HepG2 (cell line): ENCODE measurements around the gene MPLKIP. TPM values are rescaled to one million over a fixed set of nuclear protein-coding genes. Genes with fewer than 3 reads are reported as not detected.
"Not testable (repeated sequence)": the region's sequence is repeated elsewhere in the genome, so short reads cannot be mapped to it uniquely, and the experiment has no call there.

Experiments used
- ATAC-seq: fragments of 200-7000 bp; cut with Tn5 transposase; 3 replicates; pipeline ENCODE4 v1.9.1; 2020; ENCODE audit warnings: mild to moderate bottlenecking, moderate library complexity
- BruUV-seq: library from RNA; stranded (reverse); fragments of 400-500 nt; replicated peaks from 2 replicates; lab custom pipeline; 2021; lab: Mats Ljungman, UMichigan
- CTCF ChIA-PET: fragments of 300-600 bp; formaldehyde crosslinking; extraction: SDS; loops from one replicate; lab custom pipeline; 2021; ENCODE audit warnings: low total read pairs, inconsistent platforms, low intra/inter-chr PET ratio; lab: Yijun Ruan, JAX
- POLR2A ChIA-PET: fragments of 350-600 bp; sonication (Branson Sonifier 250); formaldehyde crosslinking; loops from one replicate; lab custom pipeline; 2020; ENCODE audit warnings: antibody characterized with exemption, inconsistent platforms; lab: Yijun Ruan, JAX
- DNase-seq: peaks from one replicate; pipeline ENCODE4 v3.0.0-alpha.2; 2015; ENCODE audit warnings: low spot score
- FAIRE-seq: peaks from 3 replicates; lab custom pipeline; 2011; peaks lifted over from hg19 to GRCh38; lab: Jason Lieb, UNC
- H2AFZ ChIP-seq: one replicate; pipeline ENCODE4 v1.6.1; 2011; ENCODE audit warnings: low read length, inconsistent platforms
- H3K27ac ChIP-seq: fragments of 300-600 bp; 3 replicates; pipeline ENCODE4 v1.8.0; 2011; ENCODE audit warnings: mixed run types, mild to moderate bottlenecking, mixed read lengths, low read length, inconsistent platforms; ENCODE audit not compliant: insufficient read depth; ENCODE audit errors: extremely low read length
- H3K27me3 ChIP-seq, 2 experiments: fragments of 200-600 bp in 1 of 2; 2 replicates in 1 of 2; 3 replicates in 1 of 2; pipeline versions ENCODE4 v1.6.0 to v1.8.0; 2011; ENCODE audit warnings: low read length in 2 of 2, mild to moderate bottlenecking in 2 of 2, moderate library complexity in 2 of 2, inconsistent platforms in 1 of 2; ENCODE audit not compliant: insufficient read depth in 2 of 2, control insufficient read depth in 1 of 2
- H3K36me3 ChIP-seq, 2 experiments: fragments of 200-600 bp in 1 of 2; replicated peaks in 1 of 2; 2 replicates in 1 of 2; 3 replicates in 1 of 2; pipeline versions ENCODE4 v1.5.1 to v1.8.0; 2011; ENCODE audit warnings: low read length in 2 of 2, inconsistent platforms in 1 of 2; ENCODE audit not compliant: insufficient read depth in 2 of 2, control insufficient read depth in 1 of 2
- H3K4me1 ChIP-seq: 2 replicates; pipeline ENCODE4 v1.5.1; 2012; ENCODE audit warnings: low read length, inconsistent platforms; ENCODE audit not compliant: insufficient read depth
- H3K4me2 ChIP-seq: 2 replicates; pipeline ENCODE4 v1.6.0; 2011; ENCODE audit warnings: low read depth, low read length, inconsistent platforms
- H3K4me3 ChIP-seq, 3 experiments: fragments of 200-600 bp in 1 of 3; sonication (generic), shearing (Covaris generic) in 1 of 3; replicated peaks in 1 of 3; 2 replicates each; pipeline ENCODE4 v1.5.1; 2011 to 2016; ENCODE audit warnings: low read length in 3 of 3, inconsistent platforms in 2 of 3, low read depth in 2 of 3, mild to moderate bottlenecking in 2 of 3, control low read depth in 1 of 3, mixed read lengths in 1 of 3; ENCODE audit not compliant: insufficient read depth in 1 of 3
- H3K79me2 ChIP-seq: one replicate; pipeline ENCODE4 v1.6.1; 2011; ENCODE audit warnings: low read length, inconsistent platforms; ENCODE audit not compliant: insufficient read depth
- H3K9ac ChIP-seq: 2 replicates; pipeline ENCODE4 v1.6.0; 2011; ENCODE audit warnings: mild to moderate bottlenecking, low read depth, low read length, inconsistent platforms; ENCODE audit not compliant: insufficient read depth
- H3K9me3 ChIP-seq: 2 replicates; pipeline ENCODE4 v1.5.1; 2012; ENCODE audit warnings: mild to moderate bottlenecking, low read length
- H4K20me1 ChIP-seq: 2 replicates; pipeline ENCODE4 v1.6.0; 2011; ENCODE audit warnings: inconsistent platforms, mild to moderate bottlenecking, low read length, moderate library complexity; ENCODE audit not compliant: insufficient read depth
- CBX2 ChIP-seq, 2 experiments: fragments of 200-600 bp in 1 of 2; sonication (generic); formaldehyde crosslinking in 1 of 2; IDR thresholded peaks; 2 replicates each; pipeline versions ENCODE4 v1.7.0 to v1.8.1; 2018 to 2022; ENCODE audit warnings: low read depth in 2 of 2, low read length in 1 of 2, mild to moderate bottlenecking in 1 of 2, missing genetic modification reagents in 1 of 2
- YY1 ChIP-seq: IDR thresholded peaks from 2 replicates; pipeline ENCODE4 v1.6.1; 2011; ENCODE audit warnings: low read length, low read depth, moderate library complexity, mild to moderate bottlenecking; ENCODE audit not compliant: insufficient read depth, insufficient replicate concordance
- ZBTB1 ChIP-seq: sonication (generic); formaldehyde crosslinking; IDR thresholded peaks from 2 replicates; pipeline ENCODE4 v1.4.0; 2020; ENCODE audit warnings: missing genetic modification reagents, borderline replicate concordance
- ZNF282 ChIP-seq: fragments of 450-650 bp; IDR thresholded peaks from 2 replicates; pipeline ENCODE4 v1.6.1; 2018; ENCODE audit not compliant: partially characterized antibody
- WGBS: methylation state at CpG from one replicate; pipeline ENCODE4 v1.1.6; 2017; ENCODE audit warnings: low lambda C conversion rate; 5-methylcytosine and 5-hydroxymethylcytosine counted together
- in situ Hi-C: cut with HindIII; loops from 2 replicates; pipeline ENCODE4 v1.10.0; 2017; ENCODE audit warnings: low pct_unique_long_range_greater_than_20kb; ENCODE audit not compliant: extremely low pct_ligation_motif_present
- intact Hi-C: fragments of 100-400 bp; cut with micrococcal nuclease; formaldehyde crosslinking; loops from one replicate; pipeline ENCODE4 v1.10.0; 2022; ENCODE audit not compliant: unreplicated experiment
- polyA plus RNA-seq, 8 experiments: library from polyadenylated mRNA; depleted of rRNA in 3 of 8; stranded (reverse) in 7 of 8; unstranded in 1 of 8; fragments of >200 nt; fragmentation: Illumina TruSeq in 4 of 8; extraction: Trizol in 4 of 8; gene quantifications; 2 replicates each; pipeline versions ENCODE4 v1.2.1 to v1.2.3, GENCODE V29; 2011 to 2016; ENCODE audit warnings: low read depth in 4 of 8, missing spikeins in 1 of 8, mixed read lengths in 1 of 8; ENCODE audit not compliant: insufficient read depth in 1 of 8
- total RNA-seq, 5 experiments: library from RNA; depleted of rRNA; stranded (reverse); fragments of >200 nt; fragmentation: Illumina TruSeq; extraction: Trizol; gene quantifications; 2 replicates each; pipeline ENCODE4 v1.2.3, GENCODE V29; 2016; ENCODE audit warnings: low read depth in 1 of 5
- TF ChIP-seq, protein P1 (sequence below): sonication (generic); formaldehyde crosslinking; IDR thresholded peaks from 2 replicates; pipeline ENCODE4 v1.4.0; 2020; ENCODE audit warnings: missing genetic modification reagents, borderline replicate concordance
- TF ChIP-seq, protein P2 (sequence below): conservative IDR thresholded peaks from 2 replicates; pipeline ENCODE4 v1.6.1; 2018; ENCODE audit warnings: missing genetic modification reagents

MPLKIP gene
- total and polyA plus RNA-seq, 2 of the 13 experiments (the other 11 are each of a cell fraction or from before 2014, with no cell fraction given) = 40.1 to 45.7 TPM

DNA sequence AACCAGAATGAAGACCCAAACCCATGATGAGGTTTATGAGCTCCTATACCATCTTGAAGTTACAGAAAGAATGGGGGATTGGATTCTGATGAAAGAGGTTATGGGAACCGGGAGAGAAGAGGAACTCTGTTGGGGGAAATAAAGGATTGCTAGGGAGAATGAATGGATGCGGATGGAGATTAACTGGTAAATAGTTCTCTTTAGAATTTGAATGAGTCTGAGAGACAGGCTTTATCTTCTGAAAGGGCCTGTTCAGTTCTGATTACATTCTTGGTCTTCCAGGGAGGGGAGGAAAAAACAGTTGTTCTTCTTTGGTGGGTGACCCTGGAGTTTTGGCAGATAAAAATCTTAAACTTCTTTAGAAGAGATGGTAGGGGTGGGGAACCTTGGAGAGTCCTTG is 14.2 kb upstream of the MPLKIP start:
- ATAC-seq = no peak
- Histone ChIP-seq H3K79me2 (no peaks in the 10 kb centered on the region), H3K4me3 (no peak overlapping the region), H3K9me3 (no peaks in the 10 kb centered on the region), H4K20me1 (no peaks in the 10 kb centered on the region), H3K9ac (no peak overlapping the region), H3K27me3 (no peaks in the 10 kb centered on the region), H2AFZ (no peak overlapping the region), H3K4me1 (no peaks in the 10 kb centered on the region), H3K36me3 (no peaks in the 10 kb centered on the region), H3K4me2 (no peak overlapping the region), H3K27ac (no peak overlapping the region)
- intact Hi-C loops = no loop called here
- no TSS peak for BruUV-seq
- CTCF ChIA-PET = no interaction called here
- POLR2A ChIA-PET = no interaction called here
- DNase-seq = no peak
- no peak for FAIRE-seq
- 99% methylated on average over 2 of the region's 2 CpGs for WGBS
- TF ChIP-seq YY1 = no peak
- TF ChIP-seq, protein P1, sequence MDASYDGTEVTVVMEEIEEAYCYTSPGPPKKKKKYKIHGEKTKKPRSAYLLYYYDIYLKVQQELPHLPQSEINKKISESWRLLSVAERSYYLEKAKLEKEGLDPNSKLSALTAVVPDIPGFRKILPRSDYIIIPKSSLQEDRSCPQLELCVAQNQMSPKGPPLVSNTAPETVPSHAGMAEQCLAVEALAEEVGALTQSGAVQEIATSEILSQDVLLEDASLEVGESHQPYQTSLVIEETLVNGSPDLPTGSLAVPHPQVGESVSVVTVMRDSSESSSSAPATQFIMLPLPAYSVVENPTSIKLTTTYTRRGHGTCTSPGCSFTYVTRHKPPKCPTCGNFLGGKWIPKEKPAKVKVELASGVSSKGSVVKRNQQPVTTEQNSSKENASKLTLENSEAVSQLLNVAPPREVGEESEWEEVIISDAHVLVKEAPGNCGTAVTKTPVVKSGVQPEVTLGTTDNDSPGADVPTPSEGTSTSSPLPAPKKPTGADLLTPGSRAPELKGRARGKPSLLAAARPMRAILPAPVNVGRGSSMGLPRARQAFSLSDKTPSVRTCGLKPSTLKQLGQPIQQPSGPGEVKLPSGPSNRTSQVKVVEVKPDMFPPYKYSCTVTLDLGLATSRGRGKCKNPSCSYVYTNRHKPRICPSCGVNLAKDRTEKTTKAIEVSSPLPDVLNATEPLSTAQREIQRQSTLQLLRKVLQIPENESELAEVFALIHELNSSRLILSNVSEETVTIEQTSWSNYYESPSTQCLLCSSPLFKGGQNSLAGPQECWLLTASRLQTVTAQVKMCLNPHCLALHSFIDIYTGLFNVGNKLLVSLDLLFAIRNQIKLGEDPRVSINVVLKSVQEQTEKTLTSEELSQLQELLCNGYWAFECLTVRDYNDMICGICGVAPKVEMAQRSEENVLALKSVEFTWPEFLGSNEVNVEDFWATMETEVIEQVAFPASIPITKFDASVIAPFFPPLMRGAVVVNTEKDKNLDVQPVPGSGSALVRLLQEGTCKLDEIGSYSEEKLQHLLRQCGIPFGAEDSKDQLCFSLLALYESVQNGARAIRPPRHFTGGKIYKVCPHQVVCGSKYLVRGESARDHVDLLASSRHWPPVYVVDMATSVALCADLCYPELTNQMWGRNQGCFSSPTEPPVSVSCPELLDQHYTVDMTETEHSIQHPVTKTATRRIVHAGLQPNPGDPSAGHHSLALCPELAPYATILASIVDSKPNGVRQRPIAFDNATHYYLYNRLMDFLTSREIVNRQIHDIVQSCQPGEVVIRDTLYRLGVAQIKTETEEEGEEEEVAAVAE (CRISPR knock-in tag) = no peak
- TF ChIP-seq ZBTB1 (CRISPR knock-in tag) = no peak
- TF ChIP-seq ZNF282 = no peak
- TF ChIP-seq CBX2 (IDR thresholded peaks at IDR 0.05; ENCODE audit: low read depth, low read length) = no peak
- TF ChIP-seq CBX2 (CRISPR knock-in tag; IDR thresholded peaks at IDR 0.05; ENCODE audit: low read depth) = no peak
- TF ChIP-seq, protein P2, sequence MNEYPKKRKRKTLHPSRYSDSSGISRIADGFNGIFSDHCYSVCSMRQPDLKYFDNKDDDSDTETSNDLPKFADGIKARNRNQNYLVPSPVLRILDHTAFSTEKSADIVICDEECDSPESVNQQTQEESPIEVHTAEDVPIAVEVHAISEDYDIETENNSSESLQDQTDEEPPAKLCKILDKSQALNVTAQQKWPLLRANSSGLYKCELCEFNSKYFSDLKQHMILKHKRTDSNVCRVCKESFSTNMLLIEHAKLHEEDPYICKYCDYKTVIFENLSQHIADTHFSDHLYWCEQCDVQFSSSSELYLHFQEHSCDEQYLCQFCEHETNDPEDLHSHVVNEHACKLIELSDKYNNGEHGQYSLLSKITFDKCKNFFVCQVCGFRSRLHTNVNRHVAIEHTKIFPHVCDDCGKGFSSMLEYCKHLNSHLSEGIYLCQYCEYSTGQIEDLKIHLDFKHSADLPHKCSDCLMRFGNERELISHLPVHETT = no peak
- in situ Hi-C loops = no loop called here

DNA sequence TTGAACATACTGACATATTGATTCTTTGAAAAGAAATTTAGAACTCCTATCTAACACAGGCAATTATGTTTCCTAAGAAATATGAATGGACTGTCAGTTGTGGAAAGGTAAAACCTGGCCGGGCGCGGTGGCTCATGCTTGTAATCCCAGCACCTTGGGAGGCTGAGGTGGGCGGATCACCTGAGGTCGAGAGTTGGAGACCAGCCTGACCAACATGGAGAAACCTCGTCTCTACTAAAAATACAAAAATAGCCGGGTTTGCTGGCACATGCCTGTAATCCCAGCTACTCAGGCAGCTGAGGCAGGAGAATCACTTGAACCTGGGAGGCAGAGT is 13.8 kb upstream of the MPLKIP start:
- not testable (repeated sequence) for BruUV-seq

More for the DNA sequence above, 13.8 kb upstream of the MPLKIP start:
- intact Hi-C loops, POLR2A ChIA-PET, H4K20me1 ChIP-seq, H3K79me2 ChIP-seq, H3K27me3 ChIP-seq, ATAC-seq, H3K4me2 ChIP-seq, H3K27ac ChIP-seq, H3K9me3 ChIP-seq, H2AFZ ChIP-seq, in situ Hi-C loops, CTCF ChIA-PET, DNase-seq, H3K4me3 ChIP-seq, H3K4me1 ChIP-seq, H3K9ac ChIP-seq, FAIRE-seq, H3K36me3 ChIP-seq: not testable (repeated sequence)
- 94% methylated on average over 7 of the region's 7 CpGs for WGBS
